ENCODE data around the gene LIN9.

GRCh38 chr1:226199971-226200370 is 109.0 kb downstream of the LIN9 start:
- TF ChIP-seq POLR2A (IDR thresholded peaks at IDR 0.05) (no peak), CTCF (IDR thresholded peaks at IDR 0.05) (no peak)
